DMS 273 treated with DMSO at 0.1 percent for 48 hours (cell line): Measurements from ENCODE around the gene NFKB1.

Experiments
- DNase-seq: peaks from one replicate; lab custom pipeline; 2025; lab: John Stamatoyannopoulos, UW

NFKB1 gene

GRCh38 chr4:102533348-102533747 lies 32.2 kb downstream of the NFKB1 start:
- DNase-seq, result no peak

- no peak for DNase-seq
These were observed 32.7 kb downstream of the NFKB1 start for GRCh38 chr4:102533904-102534303.

GRCh38 chr4:102534845-102535244 lies 33.7 kb downstream of the NFKB1 start:
- DNase-seq, result no peak

GRCh38 chr4:102535398-102536082 lies 34.4 kb downstream of the NFKB1 start:
- no peak for DNase-seq

- DNase-seq, result no peak
These were observed 35.6 kb downstream of the NFKB1 start for GRCh38 chr4:102536768-102537167.

- DNase-seq, result no peak
These were observed 36.1 kb downstream of the NFKB1 start for GRCh38 chr4:102537269-102537668.

GRCh38 chr4:102541697-102542096 lies 40.5 kb downstream of the NFKB1 start:
- DNase-seq, result no peak

GRCh38 chr4:102543030-102543928 lies 42.1 kb downstream of the NFKB1 start:
- no peak for DNase-seq

- DNase-seq, result no peak
These were observed 45.5 kb downstream of the NFKB1 start for GRCh38 chr4:102546635-102547034.

GRCh38 chr4:102547973-102548372 lies 46.8 kb downstream of the NFKB1 start:
- DNase-seq, result no peak

GRCh38 chr4:102551958-102552565 lies 50.9 kb downstream of the NFKB1 start:
- no peak for DNase-seq

- DNase-seq, result no peak
These were observed 51.6 kb downstream of the NFKB1 start for GRCh38 chr4:102552781-102553180.

GRCh38 chr4:102553982-102554381 lies 52.8 kb downstream of the NFKB1 start:
- no peak for DNase-seq

- DNase-seq, result no peak
These were observed 53.3 kb downstream of the NFKB1 start for GRCh38 chr4:102554482-102554881.

GRCh38 chr4:102554992-102555391 lies 53.8 kb downstream of the NFKB1 start:
- DNase-seq, result no peak

- DNase-seq, result no peak
These were observed 56.5 kb downstream of the NFKB1 start for GRCh38 chr4:102557636-102558035.

- DNase-seq, result no peak
These were observed 59.0 kb downstream of the NFKB1 start for GRCh38 chr4:102560115-102560514.

GRCh38 chr4:102560571-102561341 lies 59.6 kb downstream of the NFKB1 start:
- no peak for DNase-seq

- DNase-seq, result no peak
These were observed 61.8 kb downstream of the NFKB1 start for GRCh38 chr4:102563000-102563399.

GRCh38 chr4:102564399-102565059 lies 63.4 kb downstream of the NFKB1 start:
- DNase-seq, result no peak

GRCh38 chr4:102565696-102566095 lies 64.5 kb downstream of the NFKB1 start:
- no peak for DNase-seq

GRCh38 chr4:102566426-102566825 lies 65.3 kb downstream of the NFKB1 start:
- DNase-seq, result no peak
